H9 (cell line): ENCODE measurements around the gene NHSL2. TPM values are rescaled to one million over a fixed set of nuclear protein-coding genes. Genes with fewer than 3 reads are reported as not detected.

ENCODE experiments used
- DNase-seq: peaks from one replicate; pipeline ENCODE4 v3.0.0-alpha.2; 2017
- H2AFZ ChIP-seq: one replicate; pipeline ENCODE4 v1.6.1; 2013; ENCODE audit warnings: mild to moderate bottlenecking, low read length, control low read depth, moderate library complexity
- H2AK5ac ChIP-seq: 2 replicates; pipeline ENCODE4 v1.6.1; 2013; ENCODE audit warnings: low read length, control low read depth, mixed read lengths; ENCODE audit not compliant: insufficient read length
- H2BK120ac ChIP-seq: one replicate; pipeline ENCODE4 v1.6.1; 2013; ENCODE audit warnings: low read depth, mild to moderate bottlenecking, low read length, control low read depth, inconsistent platforms; ENCODE audit not compliant: poor library complexity, severe bottlenecking
- H2BK12ac ChIP-seq: 2 replicates; pipeline ENCODE4 v1.6.1; 2013; ENCODE audit warnings: low read length, control low read depth, mixed read lengths, low read depth; ENCODE audit not compliant: insufficient read length
- H2BK15ac ChIP-seq: 2 replicates; pipeline ENCODE4 v1.6.1; 2013; ENCODE audit warnings: low read depth, low read length, control low read depth
- H2BK20ac ChIP-seq: one replicate; pipeline ENCODE4 v1.6.1; 2013; ENCODE audit warnings: low read depth, mild to moderate bottlenecking, low read length, control low read depth, inconsistent platforms; ENCODE audit not compliant: poor library complexity, severe bottlenecking
- H2BK5ac ChIP-seq: 2 replicates; pipeline ENCODE4 v1.6.1; 2013; ENCODE audit warnings: low read length, control low read depth, mixed read lengths; ENCODE audit not compliant: insufficient read length
- H3K14ac ChIP-seq: 2 replicates; pipeline ENCODE4 v1.6.1; 2013; ENCODE audit warnings: low read length, control low read depth; ENCODE audit not compliant: insufficient read depth
- H3K18ac ChIP-seq: 2 replicates; pipeline ENCODE4 v1.6.1; 2013; ENCODE audit warnings: low read depth, mild to moderate bottlenecking, mixed read lengths, low read length, control low read depth; ENCODE audit not compliant: insufficient read length
- H3K23ac ChIP-seq: 2 replicates; pipeline ENCODE4 v1.6.1; 2013; ENCODE audit warnings: low read length, control low read depth, mixed read lengths, low read depth; ENCODE audit not compliant: insufficient read length
- H3K23me2 ChIP-seq: 2 replicates; pipeline ENCODE4 v1.6.1; 2013; ENCODE audit warnings: low read depth, mild to moderate bottlenecking, mixed read lengths, low read length, control low read depth; ENCODE audit not compliant: insufficient read length, poor library complexity, severe bottlenecking
- H3K27ac ChIP-seq: 2 replicates; pipeline ENCODE4 v1.5.1; 2013; ENCODE audit warnings: low read length, control low read depth, mixed read lengths, low read depth; ENCODE audit not compliant: insufficient read length
- H3K27me3 ChIP-seq: 2 replicates; pipeline ENCODE4 v1.6.1; 2013; ENCODE audit warnings: low read length, control low read depth, inconsistent platforms; ENCODE audit not compliant: insufficient read depth
- H3K4ac ChIP-seq: 2 replicates; pipeline ENCODE4 v1.6.1; 2013; ENCODE audit warnings: low read depth, mild to moderate bottlenecking, control low read depth, inconsistent platforms, low read length, moderate library complexity
- H3K4me1 ChIP-seq: 2 replicates; pipeline ENCODE4 v1.6.1; 2013; ENCODE audit warnings: low read length, control low read depth, inconsistent platforms; ENCODE audit not compliant: insufficient read depth
- H3K4me2 ChIP-seq: 2 replicates; pipeline ENCODE4 v1.6.1; 2013; ENCODE audit warnings: low read length, control low read depth, mixed read lengths; ENCODE audit not compliant: insufficient read length, insufficient read depth
- H3K56ac ChIP-seq: 2 replicates; pipeline ENCODE4 v1.6.1; 2013; ENCODE audit warnings: low read depth, mild to moderate bottlenecking, mixed read lengths, low read length, control low read depth; ENCODE audit not compliant: insufficient read length
- H3K79me1 ChIP-seq: 2 replicates; pipeline ENCODE4 v1.6.1; 2013; ENCODE audit warnings: low read depth, mild to moderate bottlenecking, moderate library complexity, low read length, control low read depth, inconsistent platforms; ENCODE audit not compliant: insufficient read depth, poor library complexity, severe bottlenecking
- H3K79me2 ChIP-seq: 2 replicates; pipeline ENCODE4 v1.6.1; 2013; ENCODE audit warnings: low read length, control low read depth, inconsistent platforms; ENCODE audit not compliant: insufficient read depth
- H3K9ac ChIP-seq: 2 replicates; pipeline ENCODE4 v1.6.1; 2013; ENCODE audit warnings: low read length, control low read depth, mixed read lengths; ENCODE audit not compliant: insufficient read length; ENCODE audit errors: extremely low read depth
- H3K9me3 ChIP-seq: one replicate; pipeline ENCODE4 v1.6.1; 2013; ENCODE audit warnings: low read depth, low read length, inconsistent platforms; ENCODE audit not compliant: control insufficient read depth
- H3T11ph ChIP-seq: one replicate; pipeline ENCODE4 v1.6.1; 2013; ENCODE audit warnings: mild to moderate bottlenecking, low read length, control low read depth, inconsistent platforms
- H4K20me1 ChIP-seq: one replicate; pipeline ENCODE4 v1.6.1; 2013; ENCODE audit not compliant: control insufficient read depth, insufficient read length, insufficient read depth
- H4K5ac ChIP-seq: 2 replicates; pipeline ENCODE4 v1.6.1; 2013; ENCODE audit warnings: low read depth, mild to moderate bottlenecking, mixed read lengths, low read length, control low read depth; ENCODE audit not compliant: insufficient read length
- H4K8ac ChIP-seq: replicated peaks from 2 replicates; pipeline ENCODE4 v1.6.1; 2013; ENCODE audit warnings: low read length, control low read depth, mixed read lengths, low read depth; ENCODE audit not compliant: insufficient read length
- H4K91ac ChIP-seq: 2 replicates; pipeline ENCODE4 v1.6.1; 2013; ENCODE audit warnings: low read depth, mild to moderate bottlenecking, moderate library complexity, mixed read lengths, low read length, control low read depth; ENCODE audit not compliant: insufficient read length
- H3K27ac Mint-ChIP-seq, 3 experiments: 2 replicates in 2 of 3; 3 replicates in 1 of 3; pipeline ENCODE4 v1.8.0; 2020 to 2021; ENCODE audit warnings: mixed read lengths in 3 of 3, mild to moderate bottlenecking in 1 of 3, moderate library complexity in 1 of 3
- H3K27me3 Mint-ChIP-seq: 2 replicates; pipeline ENCODE4 v1.8.0; 2021; ENCODE audit warnings: low read depth, mild to moderate bottlenecking, moderate library complexity, mixed read lengths
- H3K36me3 Mint-ChIP-seq, 3 experiments: 2 replicates in 2 of 3; 3 replicates in 1 of 3; pipeline ENCODE4 v1.8.0; 2020 to 2021; ENCODE audit warnings: low read depth in 3 of 3, mixed read lengths in 3 of 3; ENCODE audit not compliant: insufficient read depth in 1 of 3
- H3K4me1 Mint-ChIP-seq, 2 experiments: 2 replicates each; pipeline ENCODE4 v1.8.0; 2020; ENCODE audit warnings: mixed read lengths in 2 of 2
- H3K4me3 Mint-ChIP-seq, 2 experiments: 2 replicates in 1 of 2; 3 replicates in 1 of 2; pipeline ENCODE4 v1.8.0; 2020 to 2021; ENCODE audit warnings: mild to moderate bottlenecking in 2 of 2, mixed read lengths in 2 of 2, moderate library complexity in 1 of 2
- H3K9me3 Mint-ChIP-seq, 2 experiments: 2 replicates in 1 of 2; 3 replicates in 1 of 2; pipeline ENCODE4 v1.8.0; 2020; ENCODE audit warnings: mild to moderate bottlenecking in 2 of 2, mixed read lengths in 2 of 2, moderate library complexity in 1 of 2
- CTCF ChIP-seq: fragments of 200-600 bp; sonication (generic); conservative IDR thresholded peaks from 3 replicates; pipeline ENCODE4 v1.8.0; 2021; ENCODE audit warnings: antibody characterized with exemption, mild to moderate bottlenecking
- WGBS: extraction: QIAGEN DNeasy Blood & Tissue Kit; methylation state at CpG from one replicate; pipeline ENCODE4 v1.1.7; 2013; ENCODE audit warnings: missing lambda C conversion rate, low lambda C conversion rate, mixed read lengths; ENCODE audit not compliant: insufficient read length; ENCODE audit errors: extremely low coverage; 5-methylcytosine and 5-hydroxymethylcytosine counted together
- total RNA-seq: library from RNA; stranded (reverse); gene quantifications from 2 replicates; pipeline ENCODE4 v1.2.1, GENCODE V29; 2021

Gene NHSL2
- total RNA-seq, 1 experiment from 2014 or later, result 6.4 TPM

GRCh38 chrX:71872542-71873458 lies 37.8 kb upstream of the NHSL2 start:
- no peak overlapping the region for H2BK5ac ChIP-seq
- no peak for DNase-seq
- no peaks in the 10 kb centered on the region for H3K79me1 ChIP-seq
- Mint-ChIP-seq H3K27ac (no peak overlapping the region), H3K4me3 (no peak overlapping the region), H3K36me3 (peaks cover 6 to 10% (median 10%) of the 10 kb centered on the region in 3 experiments; a peak in 6 of 7 replicates), H3K9me3 (peaks cover 71 to 83% of the 10 kb centered on the region in 2 experiments), H3K27me3 (peaks cover 10% of the 10 kb centered on the region), H3K4me1 (0 out of 4 replicates have a peak, but pooled peaks cover 0 to 3% of the 10 kb centered on the region in 2 experiments)
- H4K5ac ChIP-seq, result no peak overlapping the region
- no peak overlapping the region for H3K56ac ChIP-seq
- no peaks in the 10 kb centered on the region for H4K20me1 ChIP-seq
- no peak for TF ChIP-seq CTCF
- H3K27me3 ChIP-seq, result no peaks in the 10 kb centered on the region
- H3K4ac ChIP-seq, result no peak overlapping the region
- no peaks in the 10 kb centered on the region for H3K79me2 ChIP-seq
- no peaks in the 10 kb centered on the region for H3K4me1 ChIP-seq
- no peak overlapping the region for H2BK15ac ChIP-seq
- no peak overlapping the region for H3K9ac ChIP-seq
- H2BK120ac ChIP-seq, result no peak overlapping the region
- H3T11ph ChIP-seq, result no peak overlapping the region
- no peak overlapping the region for H3K27ac ChIP-seq
- no peak overlapping the region for H2BK20ac ChIP-seq
- H2AK5ac ChIP-seq, result no peak overlapping the region
- H3K23me2 ChIP-seq, result no peaks in the 10 kb centered on the region
- H3K23ac ChIP-seq, result no peak overlapping the region
- no CpG with 5 or more reads among the region's 53 CpGs for WGBS
- H3K4me2 ChIP-seq, result no peak overlapping the region
- no peak overlapping the region for H2BK12ac ChIP-seq
- no peak overlapping the region for H3K14ac ChIP-seq
- no peak overlapping the region for H4K91ac ChIP-seq
- no peak overlapping the region for H4K8ac ChIP-seq
- no peak overlapping the region for H2AFZ ChIP-seq
- H3K18ac ChIP-seq, result no peak overlapping the region
- H3K9me3 ChIP-seq, result peaks cover 30% of the 10 kb centered on the region
